Stimulated activated naive CD4-positive, alpha-beta T cell (primary cell): ENCODE data around the gene CACNA2D3.

ENCODE experiments used
- DNase-seq, 6 experiments: peaks; one replicate each; lab custom pipeline; 2025; lab: John Stamatoyannopoulos, UW

Gene CACNA2D3

DNA sequence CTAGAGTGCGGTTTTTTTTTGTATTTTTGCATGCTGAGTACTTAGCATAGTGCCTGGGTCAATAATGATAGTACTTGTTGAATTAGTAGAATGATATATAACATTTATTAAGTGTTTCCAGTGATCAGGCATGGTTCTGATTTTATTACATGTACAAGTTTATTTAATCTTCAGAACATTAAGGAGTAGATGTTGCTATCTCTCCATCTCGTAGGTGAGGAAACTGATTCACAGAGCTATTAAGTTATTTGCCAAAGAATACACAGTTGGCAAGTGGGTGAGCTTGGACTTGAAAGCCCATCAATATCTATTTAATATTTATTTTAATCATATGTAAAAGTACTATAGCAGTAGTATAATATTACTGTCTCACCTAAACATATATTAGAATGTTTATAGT is 219.5 kb downstream of the CACNA2D3 start:
- DNase-seq: no peak

DNA sequence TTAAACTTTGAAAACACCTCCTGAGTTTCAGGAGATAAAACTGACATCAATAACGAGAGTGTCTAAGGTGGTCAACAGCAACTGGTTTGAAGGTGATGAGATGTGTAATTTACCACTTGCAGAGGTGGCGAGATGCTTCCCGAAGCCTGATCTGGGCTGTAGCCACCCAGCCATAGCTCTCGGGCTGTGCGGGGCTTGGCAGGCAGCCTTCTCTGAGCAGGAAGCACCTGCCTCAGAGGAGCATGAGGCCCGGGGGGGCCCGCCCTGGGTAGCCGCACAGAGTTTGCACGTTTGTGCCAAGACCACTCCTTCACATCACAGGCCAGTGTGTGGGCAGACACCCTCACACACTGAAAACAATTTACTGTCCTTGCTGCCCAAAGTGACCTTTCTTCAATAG is 220.3 kb downstream of the CACNA2D3 start:
- no peak for DNase-seq

DNA sequence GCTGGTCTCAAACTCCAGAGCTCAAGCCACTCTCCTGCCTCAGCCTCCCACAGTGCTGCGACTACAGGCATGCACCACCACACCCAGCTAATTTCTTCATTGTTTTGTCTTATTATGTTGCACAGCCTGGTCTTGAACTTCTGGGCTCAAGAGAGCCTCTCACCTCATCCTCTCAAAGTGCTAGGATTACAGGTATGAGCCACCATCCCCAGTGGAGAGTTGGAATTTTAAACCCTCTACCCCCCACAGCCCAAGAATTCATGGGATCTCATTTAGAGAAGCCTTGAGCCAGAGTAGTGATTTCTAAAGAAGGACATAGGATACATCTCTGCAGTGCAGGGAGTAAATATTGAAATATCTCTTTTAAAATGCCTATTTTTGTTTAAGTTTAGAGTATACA is 221.1 kb downstream of the CACNA2D3 start:
- DNase-seq: no peak

DNA sequence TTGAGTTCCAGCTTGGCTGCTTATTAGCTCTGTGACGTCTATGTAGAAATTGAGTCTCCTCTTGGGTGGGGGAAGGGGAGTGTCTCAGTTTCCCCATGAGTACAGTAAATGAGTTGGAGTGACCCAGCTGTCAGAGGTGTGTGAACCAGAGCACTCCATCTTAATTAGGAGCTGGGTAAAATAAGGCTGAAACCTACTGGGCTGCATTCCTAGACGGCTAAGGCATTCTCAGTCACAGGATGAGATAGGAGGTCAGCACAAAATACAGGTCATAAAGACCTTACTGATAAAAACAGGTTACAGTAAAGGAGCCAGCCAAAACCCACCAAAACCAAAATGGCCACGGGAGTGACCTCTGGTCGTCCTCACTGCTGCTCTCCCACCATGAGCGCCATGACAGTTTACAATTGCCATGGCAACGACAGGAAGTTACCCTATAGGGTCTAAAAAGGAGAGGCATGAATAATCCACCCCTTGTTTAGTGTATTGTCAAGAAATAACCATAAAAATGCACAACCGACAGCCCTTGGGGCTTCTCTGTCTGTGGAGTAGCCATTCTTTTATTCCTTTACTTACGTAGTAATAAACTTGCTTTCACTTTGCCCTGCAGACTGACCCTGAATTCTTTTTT is 222.4 kb downstream of the CACNA2D3 start:
- no peak for DNase-seq

DNA sequence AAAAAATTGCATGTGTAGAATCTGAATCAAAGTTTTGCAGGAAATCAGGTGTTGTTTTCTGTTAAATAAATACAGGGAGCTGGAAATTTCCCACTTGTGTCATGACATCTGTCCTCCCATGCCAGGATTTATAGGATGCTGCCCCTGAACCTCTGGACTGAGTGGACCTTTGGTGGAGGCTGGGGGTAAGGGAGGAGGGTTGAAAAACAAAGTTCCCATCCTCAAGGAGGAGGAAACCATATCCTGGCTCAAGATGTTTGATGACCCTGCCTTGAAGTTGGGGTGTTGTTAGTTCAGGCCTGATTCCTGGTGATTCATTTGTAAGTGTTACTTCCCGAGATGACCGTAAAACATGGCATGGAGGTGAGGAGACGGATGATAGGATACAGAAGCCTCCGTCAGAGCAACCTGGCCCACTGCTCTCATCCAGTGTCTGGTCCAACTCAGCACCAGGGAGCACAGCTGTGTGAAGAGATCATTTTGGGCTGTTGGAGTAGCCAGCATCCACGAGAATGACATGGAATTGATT is 223.6 kb downstream of the CACNA2D3 start:
- DNase-seq: no peak

DNA sequence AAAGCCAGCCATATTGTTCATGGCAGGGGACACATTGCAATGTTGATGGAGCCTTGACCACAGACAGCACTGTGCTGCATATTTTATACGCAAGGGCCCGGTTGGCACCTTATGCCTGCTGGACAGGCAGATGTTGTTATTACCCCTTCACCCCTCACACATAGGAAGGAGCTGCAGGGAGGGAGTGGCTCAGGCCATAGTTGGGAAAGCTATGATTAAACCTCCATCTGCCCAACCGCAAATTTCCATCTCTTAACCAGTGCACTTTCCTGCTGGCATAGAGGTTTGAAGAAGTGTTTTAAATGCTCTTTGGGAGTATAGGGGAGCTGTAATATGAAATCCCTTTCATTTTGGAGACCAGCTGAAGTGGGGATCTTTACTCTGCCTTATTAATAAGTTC is 224.7 kb downstream of the CACNA2D3 start:
- DNase-seq: no peak

DNA sequence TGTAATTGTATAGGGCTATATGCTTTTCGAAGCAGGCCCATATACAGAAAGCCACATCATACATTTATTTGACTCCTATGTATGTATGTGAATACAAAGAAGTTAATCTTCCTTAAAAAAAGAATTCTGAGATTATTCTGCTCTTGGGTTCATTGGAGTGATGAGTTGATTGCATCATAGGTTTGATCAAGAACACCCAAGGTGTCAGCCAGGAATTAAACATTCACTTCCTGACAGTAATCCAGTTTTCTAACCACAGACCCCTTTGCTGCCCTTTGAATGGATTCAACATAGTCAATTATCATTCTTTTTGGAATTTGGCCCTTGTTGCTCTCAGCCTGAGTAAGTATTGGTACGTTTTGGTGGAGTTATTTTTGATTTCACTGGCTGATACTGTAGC is 225.6 kb downstream of the CACNA2D3 start:
- DNase-seq: no peak

DNA sequence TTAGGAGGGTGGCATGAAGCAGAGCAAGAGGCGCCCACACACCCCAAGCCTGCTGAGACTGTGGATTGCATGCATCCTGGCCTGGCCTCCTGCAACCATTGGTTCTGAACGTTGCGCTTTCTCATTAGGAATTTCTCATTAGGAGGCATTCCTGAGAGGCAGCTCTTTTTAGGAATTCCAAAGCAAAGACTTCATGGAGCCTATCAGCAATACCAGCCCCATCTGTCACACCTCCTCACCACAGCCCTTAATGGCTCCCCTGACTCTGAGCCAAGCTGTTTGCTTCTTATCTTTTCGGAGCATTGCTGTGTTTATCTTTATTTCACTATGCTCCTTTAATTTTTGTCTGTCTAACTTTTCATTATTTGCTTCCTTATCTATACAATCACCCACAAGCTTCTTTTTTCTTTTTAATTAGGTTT is 226.9 kb downstream of the CACNA2D3 start:
- DNase-seq: no peak

DNA sequence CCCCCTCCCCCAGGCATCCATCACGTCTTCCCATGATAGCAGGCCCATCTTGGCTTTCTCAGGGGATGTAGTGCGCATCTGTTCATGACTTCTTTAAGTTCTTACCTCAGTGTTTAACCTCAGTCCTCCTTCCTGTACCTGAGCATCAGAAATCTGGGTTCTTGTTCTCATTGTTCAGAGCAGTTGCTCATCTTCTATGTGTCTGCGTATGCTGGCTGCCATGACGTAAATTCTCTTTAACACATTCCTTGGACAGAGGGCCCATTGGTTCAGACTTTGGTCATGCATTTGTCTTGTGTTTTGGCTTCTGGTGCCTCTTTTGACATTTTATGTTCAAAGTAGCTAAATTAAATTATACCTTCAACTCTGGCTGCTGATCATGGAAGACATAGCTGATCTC is 227.3 kb downstream of the CACNA2D3 start:
- no peak for DNase-seq

DNA sequence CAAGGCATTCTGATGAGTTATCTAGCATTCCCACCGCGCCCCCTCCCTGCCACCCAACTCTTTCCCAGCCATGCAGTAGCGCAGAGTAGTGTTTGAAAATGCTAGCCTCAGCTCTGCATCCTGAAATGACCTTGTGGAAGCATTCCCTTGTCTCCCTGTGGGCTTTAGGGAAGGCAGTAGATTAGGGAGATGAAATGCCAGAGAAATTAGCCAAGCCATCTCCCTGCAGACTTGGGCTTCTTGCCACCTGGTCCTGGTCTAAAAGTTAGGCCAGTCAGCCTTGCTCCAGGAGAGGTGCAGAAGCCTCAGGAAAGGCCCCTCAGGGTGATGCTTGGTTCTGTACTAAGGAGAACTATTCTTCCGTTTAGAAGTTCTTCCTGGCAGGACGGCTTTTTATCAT is 231.2 kb downstream of the CACNA2D3 start:
- DNase-seq: no peak

DNA sequence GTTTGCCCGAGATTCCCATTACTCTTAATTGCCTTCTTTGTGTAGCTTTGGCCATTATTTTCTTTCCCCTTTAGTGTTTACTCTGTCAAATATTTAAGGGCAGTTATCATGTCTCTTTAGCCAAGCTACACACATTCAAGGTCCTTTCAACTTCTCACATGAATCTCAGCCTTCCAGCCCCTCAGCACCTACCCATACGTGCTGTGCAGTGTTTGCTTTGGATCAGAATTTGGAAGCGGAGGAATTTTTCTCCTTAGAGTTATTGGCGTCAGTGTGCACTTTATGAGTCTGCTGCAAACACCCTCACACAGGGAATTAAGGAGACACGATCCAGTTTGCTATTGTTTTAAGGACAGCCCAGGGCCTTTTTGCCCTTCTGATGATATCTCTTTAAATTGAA is 231.6 kb downstream of the CACNA2D3 start:
- DNase-seq: no peak

DNA sequence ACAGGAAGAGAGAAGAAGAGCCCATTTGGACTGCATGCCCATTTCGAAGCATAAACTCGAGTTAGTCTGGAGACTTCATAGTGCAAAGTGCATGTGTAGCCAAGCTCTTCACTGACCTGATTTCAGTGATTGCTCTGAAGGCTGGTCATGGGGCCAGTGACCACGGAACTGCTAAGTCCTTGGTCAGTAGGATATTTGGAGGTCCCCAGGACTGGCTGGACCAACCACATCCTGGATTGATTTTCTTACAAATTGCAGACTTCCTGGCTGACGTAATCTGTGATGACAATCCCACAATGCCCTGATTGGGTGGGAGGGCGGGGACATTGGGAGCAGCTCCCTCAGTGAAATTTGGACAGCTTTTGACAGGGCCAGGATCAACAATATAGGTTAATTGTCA is 233.4 kb downstream of the CACNA2D3 start:
- DNase-seq: no peak

DNA sequence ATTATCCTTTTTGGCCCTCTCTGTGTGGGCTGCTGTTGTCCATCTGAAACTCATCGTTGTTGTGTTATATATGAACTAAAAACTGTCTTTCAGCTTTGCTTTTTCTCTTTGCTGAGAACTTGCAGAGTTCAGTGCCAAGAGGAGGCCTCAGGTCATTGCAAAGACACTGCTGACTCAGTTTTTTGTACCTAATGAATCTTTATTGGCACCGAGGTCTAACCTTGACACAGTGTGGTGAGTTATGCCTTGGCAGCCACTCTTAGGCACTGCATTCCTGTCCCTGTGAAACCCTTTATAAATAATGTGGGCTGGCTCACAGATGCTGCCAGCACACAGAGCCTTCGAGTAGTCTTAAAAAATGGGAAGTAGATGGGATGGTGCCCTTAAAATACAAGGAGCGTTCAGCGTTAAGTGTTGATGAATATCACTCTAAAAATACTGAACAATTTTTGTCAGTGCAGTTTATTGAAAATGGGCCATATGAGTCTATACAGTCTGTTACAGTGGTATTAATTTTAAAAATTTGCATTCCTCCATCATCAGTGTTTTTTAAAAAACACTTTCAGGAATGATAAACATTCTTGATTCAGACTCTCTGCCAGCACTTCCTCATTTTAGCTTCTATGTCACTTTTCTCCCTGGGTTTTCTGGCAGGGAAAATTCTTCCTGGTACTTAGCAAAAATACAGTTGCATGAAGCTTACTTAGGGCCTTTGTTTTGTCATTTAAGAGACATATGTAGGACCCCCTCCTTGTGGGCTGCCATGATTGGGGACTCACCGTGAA is 234.1 kb downstream of the CACNA2D3 start:
- no peak for DNase-seq

DNA sequence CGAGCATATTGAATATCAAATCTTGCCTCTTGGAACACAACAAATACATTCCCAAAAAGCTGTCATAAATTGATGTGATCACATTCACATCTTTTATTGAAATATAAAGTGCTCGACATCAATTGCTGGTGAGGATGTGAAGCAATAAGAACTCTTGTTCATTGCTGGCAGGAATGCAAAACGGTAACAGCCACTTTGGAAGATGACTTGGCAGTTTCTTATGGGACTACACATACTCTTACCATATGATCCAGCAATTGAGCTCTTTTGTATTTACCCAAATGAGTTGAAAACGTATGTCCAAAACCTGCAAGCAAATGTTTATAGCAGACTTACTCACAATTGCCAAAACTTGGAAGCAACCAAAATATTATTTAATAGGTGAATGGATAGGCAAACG is 234.9 kb downstream of the CACNA2D3 start:
- DNase-seq: no peak

DNA sequence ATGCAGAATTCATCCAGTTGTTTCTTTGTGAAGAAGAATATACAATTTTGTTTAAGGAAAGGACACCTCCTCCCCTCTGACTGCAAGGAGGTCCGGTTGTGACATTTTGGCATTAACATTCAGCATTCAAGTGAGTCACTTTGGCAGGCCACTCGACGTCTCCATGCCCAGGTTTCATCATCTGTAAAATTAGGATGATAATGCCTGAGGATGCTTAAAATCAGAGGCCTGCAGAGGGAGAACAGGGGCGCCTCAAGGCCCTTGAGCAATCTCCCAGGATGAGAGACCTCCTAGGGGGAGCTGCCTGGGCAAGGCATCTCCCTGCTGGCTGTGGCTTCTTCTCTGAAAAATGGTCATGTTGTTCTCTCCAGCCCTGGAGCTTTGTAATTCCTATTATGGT is 236.0 kb downstream of the CACNA2D3 start:
- no peak for DNase-seq

DNA sequence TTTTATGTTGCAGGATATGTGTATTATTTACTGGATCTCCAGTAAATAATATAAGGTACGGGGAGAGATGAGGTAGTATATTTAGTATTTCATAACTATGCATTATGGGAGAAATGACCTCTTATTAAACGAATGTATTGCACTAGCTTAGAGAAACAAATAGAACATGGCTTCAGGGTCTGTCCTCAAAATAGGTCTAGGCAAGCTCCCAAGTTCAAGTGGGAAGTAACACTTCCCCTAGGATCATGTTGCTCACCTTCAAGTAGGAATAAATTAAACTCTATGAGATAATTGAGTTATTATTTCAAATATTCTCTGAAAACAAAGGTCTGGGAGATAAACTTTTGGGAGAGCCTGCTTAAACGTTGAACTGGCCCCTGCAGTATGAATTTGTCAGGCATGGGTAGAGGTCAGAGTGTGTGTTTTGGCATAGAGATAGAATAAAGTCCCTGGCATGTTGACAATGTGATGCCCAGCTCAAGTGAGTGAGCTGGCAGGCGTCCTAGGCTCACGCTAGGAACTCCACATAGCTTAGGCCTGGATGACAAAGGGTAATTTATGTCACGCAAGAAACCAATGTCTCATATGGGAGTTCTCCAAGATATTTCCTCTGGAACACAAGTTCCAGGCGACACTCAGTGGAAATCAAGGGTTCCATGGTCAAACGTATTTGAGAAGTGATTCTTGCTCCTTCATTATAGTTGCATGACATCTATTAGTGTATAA is 236.8 kb downstream of the CACNA2D3 start:
- no peak for DNase-seq

DNA sequence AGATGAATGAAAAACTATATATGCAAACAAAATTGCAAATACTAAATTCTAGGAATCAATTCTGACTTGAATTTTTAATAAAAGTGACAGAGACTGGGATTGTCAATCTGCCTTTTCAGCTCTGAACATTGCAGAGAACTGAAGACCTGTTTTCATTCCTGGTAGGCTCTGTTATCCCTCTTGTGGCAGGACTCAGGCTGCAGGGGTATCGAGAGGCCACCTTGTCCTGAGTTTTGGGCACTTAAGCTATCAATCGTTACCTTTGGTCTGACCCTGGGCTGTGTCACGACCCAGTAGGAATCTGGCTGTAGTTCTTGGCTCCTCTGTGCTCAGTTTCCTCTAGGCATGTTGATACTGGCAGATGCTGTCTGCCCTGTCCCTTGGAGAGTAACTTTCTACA is 238.0 kb downstream of the CACNA2D3 start:
- no peak for DNase-seq

DNA sequence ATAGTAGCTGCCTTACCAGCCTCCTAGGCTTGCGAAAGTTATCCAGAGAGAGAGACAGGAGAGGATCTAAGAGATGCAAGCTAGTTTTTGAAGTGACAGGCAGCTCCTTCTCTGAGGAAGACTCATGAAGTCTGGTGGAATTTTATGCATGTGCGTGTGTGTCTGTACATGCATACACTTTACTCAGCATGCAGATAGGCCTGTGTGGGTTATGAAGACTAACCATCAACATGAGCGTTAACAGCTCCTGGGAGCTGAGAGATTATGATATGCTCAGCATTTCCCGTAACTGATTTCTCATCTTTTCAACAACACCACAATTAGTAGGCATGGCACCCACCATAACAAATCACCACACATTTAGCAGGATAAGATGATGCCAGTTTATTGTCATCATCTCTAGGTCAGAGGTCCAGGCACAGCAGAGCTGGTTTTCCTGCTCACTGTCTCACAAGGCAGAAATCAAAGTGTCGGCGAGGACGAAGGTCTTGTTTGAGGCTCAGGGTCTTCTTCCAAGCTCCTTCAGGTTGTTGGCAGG is 239.5 kb downstream of the CACNA2D3 start:
- no peak for DNase-seq

DNA sequence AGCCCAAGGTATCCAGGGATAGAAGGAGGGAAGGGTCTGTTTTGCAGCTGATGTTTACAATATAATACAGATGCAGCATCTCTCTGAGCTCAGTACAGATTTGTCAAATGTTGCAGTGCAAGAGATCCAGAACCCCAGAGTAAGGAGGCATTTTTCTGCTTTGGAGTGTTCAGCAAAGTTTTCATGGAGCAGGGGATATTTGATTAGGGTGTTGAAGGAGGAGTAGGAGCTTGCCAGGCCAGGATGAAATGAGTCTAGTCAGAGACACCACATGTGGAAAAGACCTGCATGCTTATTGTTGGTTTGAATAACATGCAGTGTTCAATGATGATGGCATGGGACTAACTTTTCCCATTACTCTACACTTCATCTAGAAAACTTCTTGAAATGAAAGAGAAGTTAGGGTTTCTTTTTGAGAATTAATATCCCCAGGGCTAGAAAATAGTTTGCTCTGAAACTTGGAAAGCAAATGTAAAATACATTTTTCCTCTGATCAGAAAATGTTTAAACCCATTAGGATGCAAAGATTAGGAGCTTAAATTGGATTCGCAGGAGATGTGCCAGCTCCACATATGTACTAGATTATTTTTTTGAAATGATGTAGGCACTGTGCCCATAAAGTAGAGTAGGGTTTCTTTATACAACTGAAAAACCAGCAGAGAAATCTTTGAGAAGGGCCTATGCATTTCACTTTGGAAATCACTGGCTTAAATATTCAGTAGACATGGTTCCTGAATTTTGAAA is 243.8 kb downstream of the CACNA2D3 start:
- DNase-seq: no peak

DNA sequence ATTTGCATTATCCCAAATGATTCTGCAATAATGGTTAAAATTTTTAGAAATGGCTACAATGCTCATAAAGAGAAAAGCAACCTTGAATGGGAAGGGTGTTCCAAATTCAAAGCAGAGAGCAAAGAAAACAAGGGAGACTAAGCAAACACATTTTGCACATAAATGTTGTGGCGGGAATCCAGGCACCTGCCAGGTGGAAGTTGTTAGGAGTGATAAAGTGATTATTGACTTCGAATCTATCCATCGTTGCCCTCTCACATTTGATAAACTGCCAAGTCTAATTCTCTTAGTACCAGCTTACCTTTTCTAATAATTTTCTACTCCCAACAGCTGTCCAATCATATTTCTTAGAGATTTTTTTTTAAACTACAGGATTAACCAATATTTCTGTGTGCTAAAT is 244.5 kb downstream of the CACNA2D3 start:
- DNase-seq: no peak

DNA sequence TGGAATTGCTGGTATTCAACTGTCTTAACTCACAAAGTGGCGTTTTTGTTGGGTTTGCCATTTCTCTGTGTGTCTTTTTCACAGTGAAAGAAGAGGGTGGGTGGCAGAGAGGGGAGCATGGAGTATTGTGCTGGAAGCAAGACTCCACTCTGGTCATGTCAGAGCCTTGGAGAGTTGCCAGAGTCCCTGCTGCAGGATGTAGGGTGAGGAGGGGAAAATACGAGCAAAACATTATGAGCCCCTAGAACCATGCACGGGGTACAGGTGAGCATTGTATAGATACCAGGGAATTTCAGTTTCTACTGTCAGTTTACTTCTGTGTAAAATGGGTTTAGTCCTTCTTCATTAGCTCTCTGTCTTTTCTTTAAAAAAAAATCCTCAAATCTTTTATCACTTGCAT is 249.9 kb downstream of the CACNA2D3 start:
- DNase-seq: no peak
